HG03159 (cell line): Measurements from ENCODE around the gene POU2F3.

Experiments used
- ATAC-seq: cut with Tn5 transposase; IDR thresholded peaks from one replicate; pipeline ENCODE4 v1.9.1; 2021; ENCODE audit warnings: mild to moderate bottlenecking, moderate library complexity; ENCODE audit not compliant: unreplicated experiment

Gene POU2F3

GRCh38 chr11:120210626-120211521 is 29.1 kb upstream of the POU2F3 start, which contains the start of gene OAF:
Gene OAF (plus strand): TSS chr11:120211032. CDS start chr11:120211280, 248 bp downstream.
- ATAC-seq, result peak; percentile 79

DNA sequence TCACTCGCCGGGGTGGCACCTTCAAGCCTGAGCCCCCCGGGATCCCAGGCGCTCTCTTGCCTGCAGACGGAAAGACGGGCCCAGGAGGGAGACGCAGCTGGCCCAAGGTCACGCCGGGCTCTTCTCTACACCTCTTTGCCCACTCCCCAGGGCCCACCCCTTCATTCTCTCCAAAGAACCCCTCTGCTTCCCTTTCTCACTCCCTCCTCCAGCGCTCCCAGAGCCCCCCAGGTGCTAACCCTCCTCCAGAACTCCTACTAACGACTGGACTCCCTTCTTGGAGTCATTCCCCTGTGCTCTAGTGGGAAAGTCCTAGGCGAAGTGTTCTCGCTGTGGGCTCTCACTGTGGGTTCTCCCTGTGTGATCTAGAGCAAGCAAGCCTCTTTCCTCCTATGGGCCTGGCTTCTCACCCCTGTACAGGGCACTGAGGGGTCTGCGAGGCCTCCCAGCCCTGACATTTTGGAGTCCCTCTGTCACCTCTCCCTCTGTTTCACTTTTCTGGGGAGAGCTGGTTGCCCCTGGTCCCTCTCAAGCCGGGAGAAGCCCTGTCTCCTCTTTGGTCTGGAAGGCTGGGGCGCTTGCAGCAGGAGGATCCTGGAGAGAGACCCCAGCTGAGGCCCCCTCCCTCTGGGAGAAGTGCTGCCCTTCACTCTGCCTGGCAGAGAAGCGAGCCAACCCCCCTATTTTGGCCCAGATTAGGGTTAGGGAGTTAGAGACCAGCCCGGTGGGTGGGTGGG is 28.2 kb upstream of the POU2F3 start:
- ATAC-seq, result peak; percentile 2

DNA sequence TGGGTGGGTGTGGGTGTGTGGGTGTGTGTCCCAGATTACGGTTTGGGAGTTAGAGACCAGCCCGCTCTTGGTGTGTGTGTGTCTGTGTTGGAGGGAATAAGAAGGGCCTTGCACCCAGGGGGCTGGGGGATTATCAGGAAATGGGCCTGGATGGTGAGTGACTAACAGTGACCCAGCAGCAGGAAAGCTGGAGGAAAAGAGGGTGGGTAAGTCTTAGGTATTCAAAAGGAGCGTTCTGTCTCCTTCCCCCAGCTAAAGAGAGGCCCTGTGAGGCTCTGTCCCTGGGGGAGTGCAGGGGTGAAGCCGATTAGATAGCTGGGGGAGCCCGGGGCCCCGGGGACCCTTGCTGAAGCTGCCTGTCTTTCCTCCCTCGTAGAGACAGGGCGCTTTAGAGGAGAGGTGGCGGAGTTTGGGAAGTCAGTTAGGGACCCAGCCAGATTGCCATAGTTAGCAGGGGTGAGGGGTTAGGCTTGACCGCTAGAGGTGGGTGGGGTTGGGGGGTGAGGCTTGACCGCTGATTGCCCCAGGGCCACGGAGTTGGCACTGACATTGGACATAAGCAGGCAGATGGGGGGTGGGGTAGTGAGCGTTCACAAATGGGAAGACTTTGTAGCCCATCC is 27.6 kb upstream of the POU2F3 start:
- ATAC-seq, result no peak

GRCh38 chr11:120212926-120213325 is 27.0 kb upstream of the POU2F3 start:
- ATAC-seq, result no peak

DNA sequence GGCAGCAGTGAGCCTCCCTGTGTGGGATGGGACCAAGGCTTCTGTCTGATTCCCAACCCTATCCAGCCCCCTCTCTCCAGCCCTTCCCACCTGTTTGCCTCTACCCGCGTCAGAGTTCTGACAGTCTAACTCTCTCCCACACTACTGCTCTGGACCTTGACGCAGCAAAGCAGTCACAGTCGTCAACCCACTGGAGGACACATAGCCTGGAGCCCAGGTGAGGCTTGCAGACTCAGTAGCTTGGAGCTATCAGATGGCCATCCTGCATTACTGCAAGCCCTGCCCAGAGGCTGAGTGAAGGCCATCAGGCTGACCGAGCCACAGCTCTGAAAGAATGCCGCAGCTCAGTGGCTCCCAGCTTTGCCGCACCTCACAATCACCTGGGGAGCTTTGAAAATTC is 25.4 kb upstream of the POU2F3 start:
- ATAC-seq, result no peak

- no peak for ATAC-seq
These were observed 24.3 kb upstream of the POU2F3 start for GRCh38 chr11:120215634-120216033.

DNA sequence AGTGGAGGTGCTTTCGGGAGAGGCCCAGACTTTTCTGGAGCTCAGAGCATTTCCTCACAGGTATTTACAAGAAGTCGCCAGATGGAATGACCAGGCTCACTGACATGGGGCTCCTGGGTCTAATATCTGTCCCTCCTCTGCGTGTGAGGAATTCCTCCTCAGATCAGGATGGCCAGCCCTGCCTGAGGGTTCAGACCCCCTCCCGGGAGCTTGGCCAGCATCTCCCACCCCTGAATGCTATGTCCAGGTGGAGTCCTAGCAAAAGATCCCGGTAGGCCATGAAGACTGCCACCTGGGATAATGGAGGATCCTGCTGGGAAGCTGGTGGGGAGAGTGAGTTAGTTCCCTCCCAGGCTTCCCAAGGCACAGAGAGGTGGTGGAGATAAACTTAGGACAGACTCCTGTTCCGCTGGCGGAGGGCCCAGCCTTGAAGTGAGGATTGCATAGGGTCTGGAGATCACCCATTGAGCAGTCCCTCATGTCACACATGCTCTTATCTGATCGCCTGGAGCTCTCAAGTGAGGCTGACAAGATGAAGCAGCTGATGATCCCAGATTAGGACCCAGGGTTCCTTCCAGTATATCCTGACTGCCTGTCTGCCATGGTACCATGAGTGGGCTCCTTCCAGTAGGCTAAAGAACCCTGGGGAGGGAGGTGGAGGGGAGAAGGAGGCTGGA is 23.4 kb upstream of the POU2F3 start:
- no peak for ATAC-seq

- ATAC-seq, result no peak
These were observed 22.4 kb upstream of the POU2F3 start for GRCh38 chr11:120217526-120217925.

DNA sequence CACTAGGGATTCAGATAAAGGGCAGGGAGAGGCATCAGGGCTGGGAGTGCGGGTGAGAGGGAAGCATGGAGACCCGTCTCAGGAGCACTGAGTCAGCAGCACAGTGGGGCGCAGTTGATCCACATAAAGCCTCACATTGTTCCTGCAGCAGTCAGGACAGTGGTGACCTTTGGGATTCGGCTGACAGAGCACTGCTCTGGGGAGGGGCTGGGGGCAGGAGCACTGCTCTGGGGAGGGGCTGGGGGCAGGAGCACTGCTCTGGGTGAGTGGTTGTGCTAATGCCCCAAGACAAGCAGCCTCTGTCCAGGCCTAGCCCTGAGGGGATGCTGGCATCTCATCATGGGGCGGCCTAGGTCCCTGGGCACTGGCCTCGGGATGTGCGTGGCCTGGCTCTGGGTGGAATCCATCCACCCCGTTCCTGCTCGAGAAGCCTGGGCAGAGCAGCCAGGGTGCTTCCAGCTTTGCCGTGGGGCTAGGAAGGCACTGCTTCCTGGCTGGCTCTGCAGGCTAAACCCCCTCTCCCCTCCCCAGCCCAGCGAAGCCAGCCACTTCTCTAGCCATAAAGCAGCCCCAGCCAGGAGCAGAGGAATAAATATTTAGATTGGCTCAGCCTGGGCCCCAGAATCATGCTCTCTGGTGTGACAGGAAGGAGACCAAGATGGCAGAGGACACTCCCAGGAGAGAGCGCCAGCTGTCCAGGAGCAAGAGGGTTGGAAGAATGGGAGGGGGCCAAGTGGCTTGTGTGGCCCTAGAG is 21.8 kb upstream of the POU2F3 start:
- no peak for ATAC-seq

GRCh38 chr11:120218695-120219033 is 21.3 kb upstream of the POU2F3 start:
- ATAC-seq, result no peak

- ATAC-seq, result no peak
These were observed 20.6 kb upstream of the POU2F3 start for GRCh38 chr11:120219232-120219937.

GRCh38 chr11:120219938-120220746 is 19.8 kb upstream of the POU2F3 start:
- ATAC-seq, result no peak

GRCh38 chr11:120220747-120221037 is 19.2 kb upstream of the POU2F3 start:
- ATAC-seq, result no peak

DNA sequence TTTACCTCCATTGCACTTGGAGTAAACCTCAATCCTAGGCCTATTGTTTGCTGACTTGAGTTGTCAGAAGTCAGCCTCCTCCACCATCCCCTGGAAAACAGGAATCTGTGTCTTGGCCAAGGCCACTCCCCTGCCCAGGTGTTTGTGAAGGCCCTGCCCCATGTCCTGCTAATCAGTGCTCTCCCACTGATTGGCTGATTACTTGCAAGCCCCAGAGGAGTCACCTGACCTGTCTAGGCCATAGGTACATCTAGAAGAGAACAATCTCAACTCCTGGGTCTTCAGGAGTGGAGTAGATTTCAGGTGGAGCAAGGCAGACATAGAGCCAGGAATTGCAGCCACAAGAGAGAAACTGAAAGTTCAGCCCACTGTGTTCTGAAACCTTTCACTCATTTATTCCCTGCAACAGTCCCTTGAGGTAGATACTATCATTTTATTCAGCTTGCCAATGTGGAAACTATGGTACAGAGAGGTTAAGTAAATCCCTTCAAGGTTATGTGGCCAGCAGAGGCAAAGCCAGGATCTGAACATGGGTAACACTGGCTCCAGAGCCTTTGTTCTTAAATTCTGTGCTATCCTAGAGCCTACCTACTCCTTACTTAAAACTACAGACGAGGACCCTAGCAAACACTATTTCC is 18.7 kb upstream of the POU2F3 start:
- no peak for ATAC-seq

DNA sequence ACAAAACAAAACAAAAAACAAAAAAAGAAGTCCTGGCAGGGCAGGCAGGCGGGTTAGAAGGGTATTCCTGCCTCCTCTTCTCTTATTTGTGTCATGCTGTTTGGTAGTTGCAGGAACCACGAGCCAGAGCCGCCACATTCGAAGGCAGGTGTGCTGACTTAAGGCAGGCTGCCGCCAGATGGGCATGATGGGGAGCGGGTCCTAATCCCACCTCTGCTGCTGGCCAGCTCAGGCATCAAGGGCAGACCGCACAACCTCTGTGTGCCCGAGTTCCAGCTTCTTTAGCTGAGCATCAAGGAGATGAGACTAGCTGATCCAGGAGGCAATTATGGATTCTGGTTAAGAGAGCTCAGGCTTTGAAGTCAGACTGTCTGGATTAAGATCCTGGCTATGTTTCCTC is 17.0 kb upstream of the POU2F3 start:
- ATAC-seq, result no peak

GRCh38 chr11:120223793-120224192 is 16.1 kb upstream of the POU2F3 start:
- ATAC-seq, result no peak

- ATAC-seq, result no peak
These were observed 15.6 kb upstream of the POU2F3 start for GRCh38 chr11:120224361-120224760.

DNA sequence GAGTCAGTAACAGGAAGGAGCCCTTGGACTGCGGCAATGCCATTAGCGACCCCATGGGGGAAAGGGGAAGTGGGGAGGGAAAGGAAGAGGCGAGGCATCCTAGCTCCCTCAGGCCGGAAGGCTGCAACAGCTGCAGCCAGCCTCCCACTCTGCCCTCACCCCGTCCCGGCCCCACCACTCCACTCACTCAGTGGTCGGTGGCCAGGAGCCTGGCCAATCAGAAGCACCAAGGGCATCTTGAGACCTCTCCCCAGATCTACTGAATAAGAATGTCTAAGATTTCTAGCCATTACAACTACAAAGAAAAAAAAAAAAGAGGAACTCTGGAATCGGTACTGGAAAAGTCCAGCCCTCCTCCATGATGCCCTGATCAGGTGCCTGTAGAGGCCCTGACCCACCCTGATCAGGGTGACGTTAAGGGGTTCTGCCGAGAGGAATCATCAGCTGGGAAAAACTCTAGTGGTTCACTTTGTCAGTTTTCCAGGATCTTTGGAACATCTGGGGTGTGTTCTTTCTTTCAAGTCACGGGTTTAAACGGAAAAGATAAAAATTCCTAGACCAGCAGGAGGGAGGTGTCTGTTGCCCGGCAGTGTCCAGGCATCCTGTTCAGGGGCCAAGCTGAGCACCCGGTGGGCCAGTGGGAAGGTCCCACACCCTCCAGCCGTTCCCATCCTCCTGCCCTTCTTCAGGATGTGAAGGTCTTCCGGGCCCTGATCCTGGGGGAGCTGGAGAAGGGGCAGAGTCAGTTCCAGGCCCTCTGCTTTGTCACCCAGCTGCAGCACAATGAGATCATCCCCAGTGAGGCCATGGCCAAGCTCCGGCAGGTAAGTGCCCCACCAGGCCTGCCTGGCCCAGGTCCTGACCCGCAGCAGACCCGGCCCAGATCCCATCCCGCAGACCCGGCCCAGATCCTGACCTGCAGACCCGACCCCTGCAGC is 14.7 kb upstream of the POU2F3 start:
- no peak for ATAC-seq
